K562 (cell line): Measurements from ENCODE around the gene VWDE.

Experiments
- EZH2 ChIP-seq: IDR thresholded peaks from 2 replicates; pipeline ENCODE4 v1.6.1; 2012; ENCODE audit warnings: low read depth, mild to moderate bottlenecking, inconsistent platforms, low read length, borderline replicate concordance
- FOXP1 ChIP-seq: sonication (generic); formaldehyde crosslinking; IDR thresholded peaks from 2 replicates; pipeline ENCODE4 v1.8.0; 2022; ENCODE audit warnings: mild to moderate bottlenecking, missing genetic modification reagents
- IRF2 ChIP-seq: sonication (generic); formaldehyde crosslinking; IDR thresholded peaks from 2 replicates; pipeline ENCODE4 v1.8.1; 2022; ENCODE audit warnings: mild to moderate bottlenecking, missing genetic modification reagents
- POLR2A ChIP-seq: fragments of 450-650 bp; conservative IDR thresholded peaks from 2 replicates; pipeline ENCODE4 v1.6.1; 2016
- PYGO2 ChIP-seq: fragments of 450-650 bp; IDR thresholded peaks from 2 replicates; pipeline ENCODE4 v1.6.1; 2016; ENCODE audit warnings: mild to moderate bottlenecking, missing genetic modification characterization, moderate library complexity, missing compliant biosample characterization
- ZNF785 ChIP-seq: fragments of 250-450 bp; sonication (Bioruptor Pico); IDR thresholded peaks from 2 replicates; pipeline ENCODE4 v1.4.0; 2020; ENCODE audit warnings: mild to moderate bottlenecking
- TF ChIP-seq, protein P1 (sequence below): fragments of 250-450 bp; sonication (Bioruptor Pico); IDR thresholded peaks from 2 replicates; pipeline ENCODE4 v1.8.0; 2021; ENCODE audit warnings: moderate library complexity, mild to moderate bottlenecking, inconsistent platforms
- TF ChIP-seq, protein P2 (sequence below), 3 experiments: IDR thresholded peaks in 2 of 3; conservative IDR thresholded peaks in 1 of 3; 2 replicates each; pipeline ENCODE4 v1.5.1; 2011 to 2012; ENCODE audit warnings: low read length in 3 of 3, mild to moderate bottlenecking in 3 of 3, control low read depth in 2 of 3, improper control_type of control experiment in 1 of 3, inconsistent platforms in 1 of 3, low read depth in 1 of 3, mixed read lengths in 1 of 3, moderate library complexity in 1 of 3; ENCODE audit not compliant: insufficient read depth in 2 of 3

DNA sequence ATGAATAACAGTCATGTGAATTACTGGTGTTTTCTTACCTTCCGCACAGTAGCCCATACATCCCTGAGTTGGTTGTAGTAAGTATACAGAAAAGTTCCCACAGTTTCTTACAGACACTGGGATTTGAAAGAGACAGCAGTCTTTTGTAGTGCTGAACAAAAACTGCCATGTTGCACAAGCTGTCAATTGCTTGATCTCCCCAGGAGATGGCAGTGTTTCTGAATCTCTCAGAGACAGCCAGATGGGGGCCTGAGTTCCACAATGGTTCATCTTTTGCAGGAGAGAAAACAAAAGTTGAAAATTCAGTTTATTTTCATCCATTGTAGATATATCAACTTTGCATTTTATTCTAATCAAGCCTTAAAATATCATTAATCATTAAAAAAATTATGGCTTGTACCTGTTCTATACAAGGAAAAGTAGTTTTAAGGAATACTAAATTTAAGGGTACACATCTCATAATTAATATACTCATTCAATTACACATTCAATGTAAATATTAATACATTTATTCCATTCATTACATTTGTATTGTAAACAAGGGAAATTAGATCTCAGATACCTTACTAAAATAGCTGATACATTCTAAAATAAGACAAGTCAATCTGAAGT lies 14.5 kb downstream of the VWDE start:
- TF ChIP-seq POLR2A (no peak), ZNF785 (CRISPR knock-in tag) (no peak), PYGO2 (tag) (no peak), FOXP1 (CRISPR knock-in tag) (no peak), EZH2 (no peak), IRF2 (CRISPR knock-in tag) (no peak)
- TF ChIP-seq, protein P1, sequence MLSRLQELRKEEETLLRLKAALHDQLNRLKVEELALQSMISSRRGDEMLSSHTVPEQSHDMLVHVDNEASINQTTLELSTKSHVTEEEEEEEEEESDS (CRISPR knock-in tag), result no peak
- TF ChIP-seq, protein P2, sequence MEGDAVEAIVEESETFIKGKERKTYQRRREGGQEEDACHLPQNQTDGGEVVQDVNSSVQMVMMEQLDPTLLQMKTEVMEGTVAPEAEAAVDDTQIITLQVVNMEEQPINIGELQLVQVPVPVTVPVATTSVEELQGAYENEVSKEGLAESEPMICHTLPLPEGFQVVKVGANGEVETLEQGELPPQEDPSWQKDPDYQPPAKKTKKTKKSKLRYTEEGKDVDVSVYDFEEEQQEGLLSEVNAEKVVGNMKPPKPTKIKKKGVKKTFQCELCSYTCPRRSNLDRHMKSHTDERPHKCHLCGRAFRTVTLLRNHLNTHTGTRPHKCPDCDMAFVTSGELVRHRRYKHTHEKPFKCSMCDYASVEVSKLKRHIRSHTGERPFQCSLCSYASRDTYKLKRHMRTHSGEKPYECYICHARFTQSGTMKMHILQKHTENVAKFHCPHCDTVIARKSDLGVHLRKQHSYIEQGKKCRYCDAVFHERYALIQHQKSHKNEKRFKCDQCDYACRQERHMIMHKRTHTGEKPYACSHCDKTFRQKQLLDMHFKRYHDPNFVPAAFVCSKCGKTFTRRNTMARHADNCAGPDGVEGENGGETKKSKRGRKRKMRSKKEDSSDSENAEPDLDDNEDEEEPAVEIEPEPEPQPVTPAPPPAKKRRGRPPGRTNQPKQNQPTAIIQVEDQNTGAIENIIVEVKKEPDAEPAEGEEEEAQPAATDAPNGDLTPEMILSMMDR (IDR thresholded peaks at IDR 0.05 in 2 of 3, conservative IDR thresholded peaks at IDR 0.05 in 1 of 3; ENCODE audit: insufficient read depth in 2 of 3, low read depth in 1 of 3, low read length in 3 of 3), result peak; percentile 67 to 95 (median 76)
